Measurements from ENCODE around the gene NEGR1. TPM values are rescaled to one million over a fixed set of nuclear protein-coding genes. Genes with fewer than 3 reads are reported as not detected.

The NEGR1 gene
- total RNA-seq, 1 experiment from 2014 or later, result 4.1 TPM

DNA sequence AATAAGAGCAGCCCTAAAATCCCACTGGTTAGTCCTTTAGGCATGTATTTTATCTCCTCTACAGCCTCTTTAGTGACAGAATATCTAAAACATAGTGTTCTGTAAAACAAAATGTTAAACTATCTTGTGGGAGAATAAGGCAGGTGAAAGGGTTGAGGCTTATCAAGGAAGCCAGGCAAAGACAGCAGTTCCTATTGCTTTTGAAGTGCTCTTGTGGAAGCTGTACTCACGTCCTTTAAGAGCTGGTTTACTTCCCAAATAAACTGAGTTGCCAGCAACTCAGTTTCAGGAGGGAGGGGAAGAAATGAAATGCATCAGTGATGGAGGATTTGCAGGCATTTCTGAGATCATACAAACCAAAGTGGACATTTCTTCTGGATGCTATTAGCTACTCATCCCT lies 671.9 kb downstream of the NEGR1 start:
- POLR2A ChIA-PET, result interaction anchor here (0.9 kb wide), 1 partner anchor 11 kb away, joined by 3 read pairs; no protein-coding TSS in a partner anchor

GRCh38 chr1:71603044-71603776 lies 679.1 kb downstream of the NEGR1 start:
- Mint-ChIP-seq H3K4me1 (ENCODE audit: insufficient read depth, unreplicated experiment) (no peaks in the 10 kb centered on the region), H3K36me3 (ENCODE audit: insufficient read depth, unreplicated experiment) (no peaks in the 10 kb centered on the region), H3K27me3 (ENCODE audit: insufficient read depth, unreplicated experiment) (no peaks in the 10 kb centered on the region), H3K9me3 (ENCODE audit: unreplicated experiment) (peaks cover 8% of the 10 kb centered on the region), H3K4me3 (ENCODE audit: unreplicated experiment) (no peak overlapping the region), H3K27ac (ENCODE audit: low read depth, unreplicated experiment) (no peak overlapping the region)
- ChIA-PET CTCF (no interaction called here), POLR2A (no interaction called here)
- no TSS peak for BruUV-seq (replicated peaks)
- DNase-seq (ENCODE audit: unreplicated experiment), result no peak
- intact Hi-C loops (cut with micrococcal nuclease), result no loop called here
- TF ChIP-seq, protein P1, sequence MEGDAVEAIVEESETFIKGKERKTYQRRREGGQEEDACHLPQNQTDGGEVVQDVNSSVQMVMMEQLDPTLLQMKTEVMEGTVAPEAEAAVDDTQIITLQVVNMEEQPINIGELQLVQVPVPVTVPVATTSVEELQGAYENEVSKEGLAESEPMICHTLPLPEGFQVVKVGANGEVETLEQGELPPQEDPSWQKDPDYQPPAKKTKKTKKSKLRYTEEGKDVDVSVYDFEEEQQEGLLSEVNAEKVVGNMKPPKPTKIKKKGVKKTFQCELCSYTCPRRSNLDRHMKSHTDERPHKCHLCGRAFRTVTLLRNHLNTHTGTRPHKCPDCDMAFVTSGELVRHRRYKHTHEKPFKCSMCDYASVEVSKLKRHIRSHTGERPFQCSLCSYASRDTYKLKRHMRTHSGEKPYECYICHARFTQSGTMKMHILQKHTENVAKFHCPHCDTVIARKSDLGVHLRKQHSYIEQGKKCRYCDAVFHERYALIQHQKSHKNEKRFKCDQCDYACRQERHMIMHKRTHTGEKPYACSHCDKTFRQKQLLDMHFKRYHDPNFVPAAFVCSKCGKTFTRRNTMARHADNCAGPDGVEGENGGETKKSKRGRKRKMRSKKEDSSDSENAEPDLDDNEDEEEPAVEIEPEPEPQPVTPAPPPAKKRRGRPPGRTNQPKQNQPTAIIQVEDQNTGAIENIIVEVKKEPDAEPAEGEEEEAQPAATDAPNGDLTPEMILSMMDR (IDR thresholded peaks at IDR 0.05; ENCODE audit: unreplicated experiment), result no peak

More for the DNA sequence above, 671.9 kb downstream of the NEGR1 start:
- Mint-ChIP-seq H3K36me3 (ENCODE audit: insufficient read depth, unreplicated experiment) (no peaks in the 10 kb centered on the region), H3K4me3 (ENCODE audit: unreplicated experiment) (no peak overlapping the region), H3K9me3 (ENCODE audit: unreplicated experiment) (no peaks in the 10 kb centered on the region), H3K4me1 (ENCODE audit: insufficient read depth, unreplicated experiment) (no peaks in the 10 kb centered on the region), H3K27ac (ENCODE audit: low read depth, unreplicated experiment) (no peak overlapping the region), H3K27me3 (ENCODE audit: insufficient read depth, unreplicated experiment) (no peaks in the 10 kb centered on the region)
- BruUV-seq (replicated peaks), result no TSS peak
- TF ChIP-seq, protein P1 (IDR thresholded peaks at IDR 0.05; ENCODE audit: unreplicated experiment), result no peak
- CTCF ChIA-PET, result interaction anchor here (0.6 to 2.0 kb wide), 3 partner anchors 10 to 508 kb away, joined by 3 to 4 read pairs (median 4); no protein-coding TSS in a partner anchor
- no peak for DNase-seq (ENCODE audit: unreplicated experiment)
- intact Hi-C loops (cut with micrococcal nuclease), result no loop called here

DNA sequence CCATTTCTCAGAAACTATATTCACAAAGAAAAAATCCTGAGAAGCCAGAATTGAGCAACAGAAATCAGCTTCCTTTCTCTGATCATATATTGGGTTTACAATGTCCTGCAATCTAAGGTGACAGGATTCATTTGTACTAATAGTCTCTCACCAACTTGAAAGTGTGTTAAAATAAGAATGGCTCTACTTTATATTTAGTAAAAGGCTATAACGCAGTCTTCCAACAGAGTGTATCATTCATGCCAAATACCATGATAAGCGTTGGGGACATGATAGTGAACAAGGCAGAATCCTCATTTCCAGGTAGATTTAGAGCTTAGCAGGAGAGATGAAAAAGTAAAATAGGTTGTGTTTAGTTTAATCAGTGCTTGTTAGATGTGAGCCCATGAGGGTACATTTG lies 682.3 kb downstream of the NEGR1 start:
- ChIA-PET POLR2A (no interaction called here), CTCF (interaction anchor here (0.7 to 1.7 kb wide), 4 partner anchors 8 to 438 kb away, joined by 3 to 4 read pairs (median 3); no protein-coding TSS in a partner anchor)
- no peak for DNase-seq (ENCODE audit: unreplicated experiment)
- no peaks in the 10 kb centered on the region for H3K36me3 Mint-ChIP-seq (ENCODE audit: insufficient read depth, unreplicated experiment)
- TF ChIP-seq, protein P1 (IDR thresholded peaks at IDR 0.05; ENCODE audit: unreplicated experiment), result no peak
- no peak overlapping the region for H3K4me3 Mint-ChIP-seq (ENCODE audit: unreplicated experiment)
- H3K4me1 Mint-ChIP-seq (ENCODE audit: insufficient read depth, unreplicated experiment), result no peaks in the 10 kb centered on the region
- intact Hi-C loops (cut with micrococcal nuclease), result no loop called here
- BruUV-seq (replicated peaks), result no TSS peak
- no peak overlapping the region for H3K27ac Mint-ChIP-seq (ENCODE audit: low read depth, unreplicated experiment)
- no peaks in the 10 kb centered on the region for H3K27me3 Mint-ChIP-seq (ENCODE audit: insufficient read depth, unreplicated experiment)
- H3K9me3 Mint-ChIP-seq (ENCODE audit: unreplicated experiment), result peaks cover 8% of the 10 kb centered on the region

DNA sequence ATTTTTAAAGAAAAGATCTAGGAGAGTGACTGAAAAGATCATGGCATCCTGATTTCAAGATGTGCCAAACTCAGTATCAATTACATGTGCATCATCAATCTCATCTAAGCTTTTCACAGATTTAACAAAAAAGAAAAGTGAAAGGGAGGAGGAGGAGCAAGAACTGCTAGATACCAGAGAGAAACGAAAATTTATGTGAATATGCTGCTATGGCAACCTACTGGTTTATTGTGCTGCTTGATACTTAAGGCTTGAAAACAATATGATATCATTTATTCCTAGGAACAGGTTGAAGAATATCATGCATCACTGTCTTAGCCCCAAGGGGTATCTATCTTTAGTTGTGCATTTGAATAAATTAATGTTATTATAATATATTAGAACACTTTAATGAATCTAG lies 683.0 kb downstream of the NEGR1 start:
- Mint-ChIP-seq H3K4me3 (ENCODE audit: unreplicated experiment) (no peak overlapping the region), H3K27me3 (ENCODE audit: insufficient read depth, unreplicated experiment) (no peaks in the 10 kb centered on the region), H3K9me3 (ENCODE audit: unreplicated experiment) (peaks cover 8% of the 10 kb centered on the region), H3K27ac (ENCODE audit: low read depth, unreplicated experiment) (no peak overlapping the region), H3K4me1 (ENCODE audit: insufficient read depth, unreplicated experiment) (no peaks in the 10 kb centered on the region), H3K36me3 (ENCODE audit: insufficient read depth, unreplicated experiment) (no peaks in the 10 kb centered on the region)
- intact Hi-C loops (cut with micrococcal nuclease), result no loop called here
- TF ChIP-seq, protein P1 (IDR thresholded peaks at IDR 0.05; ENCODE audit: unreplicated experiment), result no peak
- no TSS peak for BruUV-seq (replicated peaks)
- no peak for DNase-seq (ENCODE audit: unreplicated experiment)
- ChIA-PET CTCF (no interaction called here), POLR2A (no interaction called here)
